Dermis microvascular lymphatic vessel endothelial cell (primary cell): Measurements from ENCODE around the gene SLC38A8. TPM values are rescaled to one million over a fixed set of nuclear protein-coding genes. Genes with fewer than 3 reads are reported as not detected.

Experiments used
- DNase-seq, 2 donors: peaks; one replicate each; pipeline versions ENCODE4 v3.0.0 to v3.0.0-alpha.2; 2010; ENCODE audit warnings: low read depth in 2 of 2
- total RNA-seq: library from RNA; depleted of rRNA; stranded (reverse); fragments of >200 nt; gene quantifications from 2 replicates; pipeline ENCODE4 v1.2.1, GENCODE V29; 2014

SLC38A8 gene
- total RNA-seq, 1 donor from 2014 or later: not detected

- DNase-seq: no peak
Measured at GRCh38 chr16:84049403-84050060, 6.9 kb upstream of the SLC38A8 start.

- no peak for DNase-seq
Measured at GRCh38 chr16:84048871-84049270, 6.3 kb upstream of the SLC38A8 start.

GRCh38 chr16:84048270-84048669 is 5.7 kb upstream of the SLC38A8 start:
- no peak for DNase-seq

GRCh38 chr16:84047626-84048025 is 5.0 kb upstream of the SLC38A8 start:
- no peak for DNase-seq

GRCh38 chr16:84047206-84047605 is 4.6 kb upstream of the SLC38A8 start:
- DNase-seq: no peak

- DNase-seq: no peak
Measured at GRCh38 chr16:84045818-84046470, 3.3 kb upstream of the SLC38A8 start.

GRCh38 chr16:84045001-84045817 is 2.6 kb upstream of the SLC38A8 start:
- DNase-seq: no peak

GRCh38 chr16:84044118-84044488 is 1.5 kb upstream of the SLC38A8 start:
- peak; percentile 2 to 44 for DNase-seq

GRCh38 chr16:84043486-84044117 is 1.0 kb upstream of the SLC38A8 start:
- DNase-seq: peak; percentile 4 to 5

GRCh38 chr16:84042879-84043485 is 387 bp upstream of the SLC38A8 start:
- no peak for DNase-seq

GRCh38 chr16:84041881-84042280 is 714 bp downstream of the SLC38A8 start:
- no peak for DNase-seq

GRCh38 chr16:84040823-84041820 is 1.5 kb downstream of the SLC38A8 start:
- DNase-seq: no peak

- DNase-seq: no peak
Measured at GRCh38 chr16:84040226-84040822, 2.3 kb downstream of the SLC38A8 start.

GRCh38 chr16:84039696-84040095 is 2.9 kb downstream of the SLC38A8 start:
- no peak for DNase-seq

GRCh38 chr16:84038469-84038868 is 4.1 kb downstream of the SLC38A8 start:
- DNase-seq: no peak

- DNase-seq: no peak
Measured at GRCh38 chr16:84036982-84037425, 5.6 kb downstream of the SLC38A8 start.

GRCh38 chr16:84036131-84036530 is 6.5 kb downstream of the SLC38A8 start:
- no peak for DNase-seq

GRCh38 chr16:84034516-84034915 is 8.1 kb downstream of the SLC38A8 start:
- DNase-seq: no peak

- no peak for DNase-seq
Measured at GRCh38 chr16:84033251-84034195, 9.1 kb downstream of the SLC38A8 start.
